GM12873 (cell line): ENCODE data around the gene IMP4.

ENCODE experiments used
- TF ChIP-seq, protein P1 (sequence below): IDR thresholded peaks from 2 replicates; pipeline ENCODE4 v1.5.1; 2012; ENCODE audit warnings: low read depth, mild to moderate bottlenecking, moderate library complexity, low read length, control low read depth; ENCODE audit not compliant: insufficient read depth; ENCODE audit errors: missing control alignments

Gene IMP4

GRCh38 chr2:130387804-130388203 is 45.1 kb downstream of the IMP4 start:
- TF ChIP-seq, protein P1, sequence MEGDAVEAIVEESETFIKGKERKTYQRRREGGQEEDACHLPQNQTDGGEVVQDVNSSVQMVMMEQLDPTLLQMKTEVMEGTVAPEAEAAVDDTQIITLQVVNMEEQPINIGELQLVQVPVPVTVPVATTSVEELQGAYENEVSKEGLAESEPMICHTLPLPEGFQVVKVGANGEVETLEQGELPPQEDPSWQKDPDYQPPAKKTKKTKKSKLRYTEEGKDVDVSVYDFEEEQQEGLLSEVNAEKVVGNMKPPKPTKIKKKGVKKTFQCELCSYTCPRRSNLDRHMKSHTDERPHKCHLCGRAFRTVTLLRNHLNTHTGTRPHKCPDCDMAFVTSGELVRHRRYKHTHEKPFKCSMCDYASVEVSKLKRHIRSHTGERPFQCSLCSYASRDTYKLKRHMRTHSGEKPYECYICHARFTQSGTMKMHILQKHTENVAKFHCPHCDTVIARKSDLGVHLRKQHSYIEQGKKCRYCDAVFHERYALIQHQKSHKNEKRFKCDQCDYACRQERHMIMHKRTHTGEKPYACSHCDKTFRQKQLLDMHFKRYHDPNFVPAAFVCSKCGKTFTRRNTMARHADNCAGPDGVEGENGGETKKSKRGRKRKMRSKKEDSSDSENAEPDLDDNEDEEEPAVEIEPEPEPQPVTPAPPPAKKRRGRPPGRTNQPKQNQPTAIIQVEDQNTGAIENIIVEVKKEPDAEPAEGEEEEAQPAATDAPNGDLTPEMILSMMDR = no peak

GRCh38 chr2:130388221-130388907 is 45.7 kb downstream of the IMP4 start:
- TF ChIP-seq, protein P1 = no peak

DNA sequence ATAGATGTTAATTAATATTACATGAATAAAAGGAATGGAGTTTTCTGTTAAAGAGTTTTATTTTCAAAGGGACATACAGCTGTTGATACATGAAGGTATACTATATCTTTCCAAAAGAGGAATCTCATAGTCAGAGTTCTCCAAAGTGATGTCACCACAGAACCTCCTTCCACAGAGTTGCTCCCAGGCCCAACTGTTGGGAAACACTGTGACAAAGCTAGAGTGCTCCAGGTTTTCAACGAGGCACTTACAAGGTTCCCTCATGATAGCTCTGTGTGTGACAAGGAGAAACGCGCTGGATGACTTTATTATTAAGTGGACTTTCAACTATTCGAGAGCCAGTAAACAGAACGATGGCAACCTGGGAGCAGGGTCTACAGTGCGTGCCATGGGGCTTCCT is 46.7 kb downstream of the IMP4 start:
- TF ChIP-seq, protein P1 = no peak

GRCh38 chr2:130389783-130390182 is 47.1 kb downstream of the IMP4 start:
- TF ChIP-seq, protein P1 = no peak

- TF ChIP-seq, protein P1 = no peak
Measured at GRCh38 chr2:130390460-130391057, 47.9 kb downstream of the IMP4 start.

- TF ChIP-seq, protein P1 = no peak
Measured at GRCh38 chr2:130391058-130391871, 48.6 kb downstream of the IMP4 start.

DNA sequence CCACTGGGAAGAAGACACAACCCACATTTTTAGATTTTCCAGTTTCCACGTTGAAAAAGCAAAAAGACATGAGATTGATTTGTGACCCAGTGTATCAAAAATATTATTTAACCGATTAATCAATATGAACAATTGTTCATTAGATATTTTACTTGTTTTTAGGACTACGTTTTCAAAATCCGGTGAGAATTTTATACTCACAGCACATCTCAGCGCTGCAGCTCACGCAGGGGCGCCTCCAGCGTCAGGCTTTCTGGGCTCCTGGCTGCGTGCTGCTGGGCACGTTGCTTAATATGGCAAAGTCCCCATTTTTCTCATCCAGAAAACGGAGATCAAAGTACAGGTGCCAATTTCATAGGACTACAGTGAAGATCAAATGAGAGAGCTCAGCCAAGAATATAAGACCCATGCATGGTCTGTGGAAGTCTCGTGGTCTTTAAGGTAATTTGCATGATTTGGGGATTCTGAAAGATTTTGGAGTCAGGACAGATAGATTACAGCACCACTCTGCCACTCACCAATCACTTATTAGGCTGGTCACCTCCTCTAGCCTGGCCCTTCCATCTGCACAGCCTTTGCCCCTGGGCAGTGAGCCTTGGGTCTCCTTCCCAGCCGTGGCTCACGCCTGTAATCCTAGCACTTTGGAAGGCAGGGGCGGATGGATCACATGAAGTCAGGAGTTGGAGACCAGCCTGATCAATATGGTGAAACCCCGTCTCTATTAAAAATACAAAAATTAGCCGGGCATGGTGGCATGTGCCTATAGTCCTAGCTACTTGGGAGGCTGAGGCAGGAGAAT is 49.4 kb downstream of the IMP4 start:
- TF ChIP-seq, protein P1 = no peak
